HEK293 (cell line): ENCODE data around the gene MINDY2.

Experiments used
- CTCF ChIA-PET: fragments of 350-600 bp; formaldehyde crosslinking; extraction: SDS; loops from one replicate; lab custom pipeline; 2021; ENCODE audit warnings: antibody characterized with exemption; lab: Yijun Ruan, JAX
- POLR2A ChIA-PET: fragments of 300-600 bp; formaldehyde crosslinking; extraction: SDS; loops from one replicate; lab custom pipeline; 2020; ENCODE audit warnings: antibody characterized with exemption, inconsistent platforms; lab: Yijun Ruan, JAX
- H3K27ac ChIP-seq: fragments of 200-500 bp; sonication (Bioruptor generic); 2 replicates; pipeline ENCODE4 v1.5.1; 2014; ENCODE audit warnings: low read depth, low read length, control low read depth, inconsistent platforms; ENCODE audit errors: extremely low read depth
- H3K36me3 ChIP-seq, 2 experiments: fragments of 200-500 bp in 1 of 2; sonication (Bioruptor generic) in 1 of 2; 1 replicate in 1 of 2; 2 replicates in 1 of 2; pipeline ENCODE4 v1.5.1; 2014 to 2017; ENCODE audit warnings: inconsistent platforms in 2 of 2, low read length in 2 of 2; ENCODE audit not compliant: control insufficient read depth in 2 of 2, insufficient read depth in 1 of 2
- H3K4me1 ChIP-seq: fragments of 200-500 bp; sonication (Bioruptor generic); 2 replicates; pipeline ENCODE4 v1.5.1; 2014; ENCODE audit warnings: mild to moderate bottlenecking, low read length, inconsistent platforms; ENCODE audit not compliant: control insufficient read depth, insufficient read depth
- H3K4me3 ChIP-seq: 2 replicates; pipeline ENCODE4 v1.5.1; 2011; ENCODE audit warnings: low read depth, mild to moderate bottlenecking, control low read depth, low read length, moderate library complexity
- H3K9me3 ChIP-seq: fragments of 200-500 bp; sonication (Bioruptor generic); 2 replicates; pipeline ENCODE4 v1.5.1; 2014; ENCODE audit warnings: low read depth, low read length, inconsistent platforms; ENCODE audit not compliant: control insufficient read depth, insufficient read depth
- GLI4 ChIP-seq: fragments of 450-650 bp; formaldehyde crosslinking; IDR thresholded peaks from 2 replicates; pipeline ENCODE4 v1.5.1; 2016; ENCODE audit warnings: missing biosample characterization, missing genetic modification characterization
- HOXA7 ChIP-seq: sonication (generic); formaldehyde crosslinking; IDR thresholded peaks from 2 replicates; pipeline ENCODE4 v1.8.1; 2022; ENCODE audit warnings: missing genetic modification reagents, borderline replicate concordance
- HOXD13 ChIP-seq: sonication (generic); formaldehyde crosslinking; IDR thresholded peaks from 2 replicates; pipeline ENCODE4 v1.8.0; 2022; ENCODE audit warnings: missing genetic modification reagents, borderline replicate concordance
- OSR2 ChIP-seq: fragments of 450-650 bp; formaldehyde crosslinking; IDR thresholded peaks from 2 replicates; pipeline ENCODE4 v1.5.1; 2016; ENCODE audit warnings: missing biosample characterization, missing genetic modification characterization
- RBAK ChIP-seq: fragments of 450-650 bp; formaldehyde crosslinking; IDR thresholded peaks from 2 replicates; pipeline ENCODE4 v1.5.1; 2016; ENCODE audit warnings: missing biosample characterization, missing genetic modification characterization
- SCRT1 ChIP-seq: fragments of 450-650 bp; formaldehyde crosslinking; IDR thresholded peaks from 2 replicates; pipeline ENCODE4 v1.5.1; 2016; ENCODE audit warnings: missing biosample characterization, missing genetic modification characterization, borderline replicate concordance
- SP7 ChIP-seq: fragments of 450-650 bp; formaldehyde crosslinking; IDR thresholded peaks from 2 replicates; pipeline ENCODE4 v1.5.1; 2016; ENCODE audit warnings: missing biosample characterization, missing genetic modification characterization
- TRIM28 ChIP-seq: IDR thresholded peaks from 2 replicates; pipeline ENCODE4 v1.6.1; 2011; ENCODE audit warnings: low read length, control low read depth, borderline replicate concordance
- ZBTB6 ChIP-seq: fragments of 450-650 bp; formaldehyde crosslinking; IDR thresholded peaks from 2 replicates; pipeline ENCODE4 v1.5.1; 2017; ENCODE audit warnings: missing biosample characterization, missing genetic modification characterization
- ZIC2 ChIP-seq: fragments of 450-650 bp; formaldehyde crosslinking; IDR thresholded peaks from 2 replicates; pipeline ENCODE4 v1.5.1; 2016; ENCODE audit warnings: missing biosample characterization, missing genetic modification characterization
- ZNF10 ChIP-seq: fragments of 450-650 bp; formaldehyde crosslinking; IDR thresholded peaks from 2 replicates; pipeline ENCODE4 v1.5.1; 2017; ENCODE audit warnings: missing biosample characterization, missing genetic modification characterization
- ZNF157 ChIP-seq: fragments of 450-650 bp; formaldehyde crosslinking; IDR thresholded peaks from 2 replicates; pipeline ENCODE4 v1.5.1; 2016; ENCODE audit warnings: missing biosample characterization, missing genetic modification characterization
- ZNF23 ChIP-seq: fragments of 450-650 bp; formaldehyde crosslinking; IDR thresholded peaks from 2 replicates; pipeline ENCODE4 v1.5.1; 2016; ENCODE audit warnings: missing biosample characterization, missing genetic modification characterization, borderline replicate concordance
- ZNF24 ChIP-seq: fragments of 450-650 bp; formaldehyde crosslinking; IDR thresholded peaks from 2 replicates; pipeline ENCODE4 v1.5.1; 2016; ENCODE audit warnings: missing biosample characterization, missing genetic modification characterization
- ZNF311 ChIP-seq: fragments of 450-650 bp; formaldehyde crosslinking; IDR thresholded peaks from 2 replicates; pipeline ENCODE4 v1.5.1; 2017; ENCODE audit warnings: missing biosample characterization, missing genetic modification characterization, borderline replicate concordance
- ZNF335 ChIP-seq: fragments of 450-650 bp; formaldehyde crosslinking; conservative IDR thresholded peaks from 2 replicates; pipeline ENCODE4 v1.5.1; 2016; ENCODE audit warnings: missing biosample characterization, missing genetic modification characterization
- ZNF362 ChIP-seq: fragments of 450-650 bp; formaldehyde crosslinking; IDR thresholded peaks from 2 replicates; pipeline ENCODE4 v1.5.1; 2016; ENCODE audit warnings: missing biosample characterization, missing genetic modification characterization
- ZNF37A ChIP-seq: fragments of 450-650 bp; IDR thresholded peaks from 2 replicates; pipeline ENCODE4 v1.5.1; 2018; ENCODE audit warnings: missing biosample characterization, missing genetic modification characterization
- ZNF48 ChIP-seq: fragments of 450-650 bp; formaldehyde crosslinking; IDR thresholded peaks from 2 replicates; pipeline ENCODE4 v1.5.1; 2016; ENCODE audit warnings: missing biosample characterization, missing genetic modification characterization
- ZNF521 ChIP-seq: fragments of 450-650 bp; formaldehyde crosslinking; IDR thresholded peaks from 2 replicates; pipeline ENCODE4 v1.5.1; 2017; ENCODE audit warnings: missing biosample characterization, mild to moderate bottlenecking, missing genetic modification characterization
- ZNF529 ChIP-seq: fragments of 450-650 bp; formaldehyde crosslinking; IDR thresholded peaks from 2 replicates; pipeline ENCODE4 v1.5.1; 2017; ENCODE audit warnings: missing genetic modification characterization, missing biosample characterization; ENCODE audit not compliant: insufficient replicate concordance
- ZNF544 ChIP-seq: fragments of 450-650 bp; formaldehyde crosslinking; IDR thresholded peaks from 2 replicates; pipeline ENCODE4 v1.5.0; 2017; ENCODE audit warnings: missing biosample characterization, missing genetic modification characterization
- ZNF561 ChIP-seq: fragments of 450-650 bp; IDR thresholded peaks from 2 replicates; pipeline ENCODE4 v1.5.1; 2018; ENCODE audit warnings: missing biosample characterization, missing genetic modification characterization, borderline replicate concordance
- ZNF707 ChIP-seq: fragments of 450-650 bp; formaldehyde crosslinking; IDR thresholded peaks from 2 replicates; pipeline ENCODE4 v1.5.1; 2016; ENCODE audit warnings: missing biosample characterization, missing genetic modification characterization
- ZNF747 ChIP-seq: fragments of 450-650 bp; formaldehyde crosslinking; IDR thresholded peaks from 2 replicates; pipeline ENCODE4 v1.5.1; 2016; ENCODE audit warnings: missing biosample characterization, missing genetic modification characterization
- TF ChIP-seq, protein P1 (sequence below): fragments of 450-650 bp; formaldehyde crosslinking; IDR thresholded peaks from 2 replicates; pipeline ENCODE4 v1.5.1; 2016; ENCODE audit warnings: missing biosample characterization, missing genetic modification characterization

The MINDY2 gene

DNA sequence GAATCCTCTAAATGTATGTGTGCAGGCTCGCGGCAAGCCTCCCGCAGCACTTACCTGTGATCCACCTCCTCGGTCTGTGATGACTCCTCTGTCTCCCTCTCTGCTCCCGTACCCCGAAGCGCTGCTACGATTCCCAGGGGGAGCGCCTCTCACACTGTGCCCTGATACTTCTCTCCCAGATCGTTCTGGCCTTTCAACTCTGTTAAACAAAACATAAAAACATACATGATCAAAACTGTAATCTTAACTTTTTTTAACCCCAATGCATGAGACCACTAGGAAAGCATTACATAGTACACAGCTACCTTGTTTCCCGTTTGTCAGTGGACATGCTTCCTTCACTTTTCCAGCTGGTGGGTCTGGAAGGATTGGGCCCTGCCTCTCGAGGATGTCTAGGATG lies 115.8 kb downstream of the MINDY2 start:
- ChIA-PET CTCF (no interaction called here), POLR2A (no interaction called here)
- Histone ChIP-seq H3K4me3 (no peak overlapping the region), H3K27ac (no peak overlapping the region), H3K4me1 (no peaks in the 10 kb centered on the region), H3K36me3 (peaks cover 47 to 89% of the 10 kb centered on the region in 2 experiments)
- no peak for TF ChIP-seq ZNF561 (tag by site-specific recombination)
- TF ChIP-seq OSR2 (tag by site-specific recombination) = no peak
- TF ChIP-seq ZNF747 (tag by site-specific recombination) = no peak
- no peak for TF ChIP-seq ZNF335 (tag by site-specific recombination)
- no peak for TF ChIP-seq SCRT1
- no peak for TF ChIP-seq ZBTB6 (tag by site-specific recombination)
- TF ChIP-seq HOXD13 (CRISPR knock-in tag) = no peak
- no peak for TF ChIP-seq ZNF529
- TF ChIP-seq, all 188 proteins: peak for 0
- H3K9me3 ChIP-seq = no peaks in the 10 kb centered on the region

DNA sequence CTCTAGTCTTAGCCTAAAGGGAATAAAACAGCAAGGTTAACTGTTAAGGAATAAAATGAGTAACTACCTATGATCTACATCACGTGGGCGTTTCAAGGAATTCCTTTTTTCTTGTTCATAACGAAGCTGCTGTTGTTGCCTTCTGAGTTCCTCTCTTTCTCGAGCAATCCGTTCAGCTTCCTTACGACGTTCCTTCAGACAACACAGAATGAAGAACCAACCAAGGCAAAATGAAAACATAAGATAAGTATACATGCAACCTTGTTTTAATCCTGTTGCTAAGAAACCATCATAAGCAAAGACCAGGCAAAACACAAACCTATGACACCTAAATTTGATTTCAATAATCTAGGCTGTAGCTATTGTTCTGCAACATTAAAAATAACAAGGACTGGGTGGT lies 118.3 kb downstream of the MINDY2 start:
- POLR2A ChIA-PET = no interaction called here
- no peak for TF ChIP-seq HOXA7 (CRISPR knock-in tag)
- TF ChIP-seq, all 188 proteins: peak for 0
- Histone ChIP-seq H3K4me3 (no peak overlapping the region), H3K27ac (no peak overlapping the region), H3K36me3 (peaks cover 38 to 92% of the 10 kb centered on the region in 2 experiments), H3K9me3 (no peaks in the 10 kb centered on the region), H3K4me1 (no peaks in the 10 kb centered on the region)
- CTCF ChIA-PET = interaction anchor here (0.6 kb wide), 1 partner anchor 17 kb away, joined by 4 read pairs; no protein-coding TSS in a partner anchor

- ChIA-PET POLR2A (no interaction called here), CTCF (no interaction called here)
- Histone ChIP-seq H3K27ac (no peak overlapping the region), H3K4me3 (no peak overlapping the region), H3K36me3 (peaks cover 14 to 71% of the 10 kb centered on the region in 2 experiments), H3K9me3 (no peaks in the 10 kb centered on the region), H3K4me1 (no peaks in the 10 kb centered on the region)
- TF ChIP-seq ZNF10 (tag by site-specific recombination) = no peak
Measured at GRCh38 chr15:58898150-58898680, 127.1 kb downstream of the MINDY2 start.

DNA sequence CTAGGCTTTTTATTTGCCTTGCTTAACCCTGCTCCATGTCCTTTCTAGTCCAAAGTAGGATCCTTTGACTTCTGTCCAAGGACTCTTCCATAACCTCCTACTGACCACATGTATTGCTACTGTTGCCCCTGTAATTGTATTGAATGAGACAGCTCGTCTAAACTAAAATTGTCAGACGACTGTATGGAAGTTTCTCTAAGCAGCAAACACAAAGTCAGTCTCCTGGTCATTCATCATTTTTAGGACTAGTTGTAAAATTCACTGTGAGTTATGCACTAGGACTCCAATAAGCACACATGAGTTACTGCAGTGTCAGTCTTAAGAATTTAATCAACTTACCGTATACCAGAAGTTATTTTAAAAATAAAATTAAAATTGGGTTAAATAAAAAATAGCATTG lies 129.5 kb downstream of the MINDY2 start:
- Histone ChIP-seq H3K4me3 (no peak overlapping the region), H3K4me1 (no peaks in the 10 kb centered on the region), H3K9me3 (no peaks in the 10 kb centered on the region), H3K27ac (no peak overlapping the region), H3K36me3 (peaks cover 9 to 46% of the 10 kb centered on the region in 2 experiments)
- TF ChIP-seq, protein P1, sequence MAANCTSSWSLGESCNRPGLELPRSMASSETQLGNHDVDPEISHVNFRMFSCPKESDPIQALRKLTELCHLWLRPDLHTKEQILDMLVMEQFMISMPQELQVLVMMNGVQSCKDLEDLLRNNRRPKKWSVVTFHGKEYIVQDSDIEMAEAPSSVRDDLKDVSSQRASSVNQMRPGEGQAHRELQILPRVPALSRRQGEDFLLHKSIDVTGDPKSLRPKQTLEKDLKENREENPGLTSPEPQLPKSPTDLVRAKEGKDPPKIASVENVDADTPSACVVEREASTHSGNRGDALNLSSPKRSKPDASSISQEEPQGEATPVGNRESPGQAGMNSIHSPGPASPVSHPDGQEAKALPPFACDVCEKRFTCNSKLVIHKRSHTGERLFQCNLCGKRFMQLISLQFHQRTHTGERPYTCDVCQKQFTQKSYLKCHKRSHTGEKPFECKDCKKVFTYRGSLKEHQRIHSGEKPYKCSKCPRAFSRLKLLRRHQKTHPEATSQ (tag by site-specific recombination) = no peak
- no peak for TF ChIP-seq ZNF521
- no peak for TF ChIP-seq ZNF707 (tag by site-specific recombination)
- no peak for TF ChIP-seq ZIC2 (tag by site-specific recombination)
- no peak for TF ChIP-seq ZNF544 (tag by site-specific recombination)
- TF ChIP-seq ZNF37A (tag by site-specific recombination) = no peak
- no peak for TF ChIP-seq RBAK (tag by site-specific recombination)
- TF ChIP-seq GLI4 (tag by site-specific recombination) = no peak
- no peak for TF ChIP-seq ZNF157 (tag by site-specific recombination)
- TF ChIP-seq HOXD13 (CRISPR knock-in tag) = no peak
- TF ChIP-seq ZNF362 (tag by site-specific recombination) = no peak
- TF ChIP-seq ZNF311 = no peak
- no peak for TF ChIP-seq ZNF23 (tag by site-specific recombination)
- TF ChIP-seq TRIM28 = no peak
- no peak for TF ChIP-seq ZNF24 (tag by site-specific recombination)
- no peak for TF ChIP-seq SP7
- no peak for TF ChIP-seq ZNF48 (tag by site-specific recombination)
- ChIA-PET CTCF (no interaction called here), POLR2A (no interaction called here)
